A673 (cell line): ENCODE results near the gene YTHDC2. TPM values are rescaled to one million over a fixed set of nuclear protein-coding genes. Genes with fewer than 3 reads are reported as not detected.

ENCODE experiments used
- BruUV-seq: library from RNA; stranded (reverse); fragments of 400-500 nt; replicated peaks from 2 replicates; lab custom pipeline; 2021; lab: Mats Ljungman, UMichigan
- CTCF ChIA-PET: fragments of 300-600 bp; sonication (Branson Sonifier 250); formaldehyde crosslinking; loops from one replicate; lab custom pipeline; 2022; ENCODE audit warnings: antibody characterized with exemption; lab: Charles Lee
- POLR2A ChIA-PET: fragments of 300-600 bp; sonication (Branson Sonifier 250); formaldehyde crosslinking; loops from one replicate; lab custom pipeline; 2022; ENCODE audit warnings: antibody characterized with exemption; ENCODE audit not compliant: low non-redundant PET; lab: Charles Lee
- DNase-seq: peaks from one replicate; pipeline ENCODE4 v3.0.0-alpha.2; 2015; ENCODE audit warnings: low spot score
- H3K27ac ChIP-seq: fragments of 200-600 bp; sonication (generic); 2 replicates; pipeline ENCODE4 v1.5.1; 2016; ENCODE audit warnings: mixed run types, low read depth, mild to moderate bottlenecking, mixed read lengths, antibody characterized with exemption, low read length; ENCODE audit not compliant: poor library complexity, severe bottlenecking
- H3K27me3 ChIP-seq: fragments of 200-600 bp; sonication (generic); replicated peaks from 2 replicates; pipeline ENCODE4 v1.6.1; 2017; ENCODE audit warnings: mixed run types, low read depth, mild to moderate bottlenecking, mixed read lengths, antibody characterized with exemption, low read length; ENCODE audit not compliant: insufficient read depth, poor library complexity
- H3K36me3 ChIP-seq: fragments of 200-600 bp; sonication (generic); 2 replicates; pipeline ENCODE4 v1.6.1; 2016; ENCODE audit warnings: mixed run types, mild to moderate bottlenecking, mixed read lengths, antibody characterized with exemption, low read length; ENCODE audit not compliant: insufficient read depth, poor library complexity, severe bottlenecking
- H3K4me1 ChIP-seq: fragments of 200-600 bp; sonication (generic); 2 replicates; pipeline ENCODE4 v1.6.1; 2017; ENCODE audit warnings: mixed run types, mild to moderate bottlenecking, mixed read lengths, antibody characterized with exemption, low read length; ENCODE audit not compliant: insufficient read depth, poor library complexity, severe bottlenecking
- H3K4me3 ChIP-seq: fragments of 200-600 bp; sonication (generic); 2 replicates; pipeline ENCODE4 v1.5.1; 2016; ENCODE audit warnings: low read depth, mixed run types, mild to moderate bottlenecking, mixed read lengths, low read length; ENCODE audit not compliant: poor library complexity, severe bottlenecking
- H3K9me3 ChIP-seq: fragments of 200-600 bp; sonication (generic); 2 replicates; pipeline ENCODE4 v1.6.1; 2016; ENCODE audit warnings: mixed run types, low read depth, mild to moderate bottlenecking, mixed read lengths, antibody characterized with exemption, low read length; ENCODE audit not compliant: poor library complexity, severe bottlenecking
- CTCF ChIP-seq: fragments of 300-800, 200-600 bp; sonication (generic); conservative IDR thresholded peaks from 2 replicates; pipeline ENCODE4 v1.5.1; 2017; ENCODE audit warnings: low read depth, mild to moderate bottlenecking, antibody characterized with exemption, low read length, moderate library complexity, mixed read lengths
- EZH2 ChIP-seq: fragments of 200-600 bp; sonication (generic); IDR thresholded peaks from 2 replicates; pipeline ENCODE4 v1.6.1; 2017; ENCODE audit warnings: borderline replicate concordance, low read depth, mild to moderate bottlenecking, mixed read lengths, antibody characterized with exemption, low read length; ENCODE audit not compliant: poor library complexity, severe bottlenecking
- intact Hi-C: fragments of 100-400 bp; cut with micrococcal nuclease; formaldehyde crosslinking; loops from one replicate; pipeline ENCODE4 v1.10.0; 2022; ENCODE audit not compliant: unreplicated experiment
- total RNA-seq: library from RNA; stranded (reverse); gene quantifications from 2 replicates; pipeline ENCODE4 v1.2.3, GENCODE V29; 2021

YTHDC2 gene
- total RNA-seq, 1 experiment from 2014 or later, result 24.3 TPM

GRCh38 chr5:113519412-113519811, 5.9 kb downstream of the YTHDC2 start:
- H3K27me3 ChIP-seq, result no peaks in the 10 kb centered on the region
- BruUV-seq, result no TSS peak

GRCh38 chr5:113520429-113520828, 6.9 kb downstream of the YTHDC2 start:
- no peaks in the 10 kb centered on the region for H3K9me3 ChIP-seq
- intact Hi-C loops, result no loop called here
- no TSS peak for BruUV-seq
- peaks cover 26% of the 10 kb centered on the region for H3K4me1 ChIP-seq
- ChIA-PET CTCF (no interaction called here), POLR2A (no interaction called here)
- H3K4me3 ChIP-seq, result no peak overlapping the region
- H3K27ac ChIP-seq, result no peak overlapping the region
- DNase-seq, result no peak
- peaks cover 18% of the 10 kb centered on the region for H3K36me3 ChIP-seq
- H3K27me3 ChIP-seq, result no peaks in the 10 kb centered on the region
- TF ChIP-seq CTCF (no peak), EZH2 (no peak)

More at GRCh38 chr5:113519412-113519811, 5.9 kb downstream of the YTHDC2 start:
- intact Hi-C loops, result no loop called here
- no peak overlapping the region for H3K4me3 ChIP-seq
- H3K36me3 ChIP-seq, result peaks cover 18% of the 10 kb centered on the region
- no peak overlapping the region for H3K27ac ChIP-seq
- ChIA-PET CTCF (no interaction called here), POLR2A (no interaction called here)
- H3K9me3 ChIP-seq, result no peaks in the 10 kb centered on the region
- no peak for DNase-seq
- TF ChIP-seq CTCF (no peak), EZH2 (no peak)
- H3K4me1 ChIP-seq, result peaks cover 26% of the 10 kb centered on the region

- ChIA-PET POLR2A (no interaction called here), CTCF (interaction anchor here (0.7 kb wide), 1 partner anchor 929 kb away, joined by 4 read pairs; no protein-coding TSS in a partner anchor)
- intact Hi-C loops, result no loop called here
- BruUV-seq, result no TSS peak
- TF ChIP-seq CTCF (no peak), EZH2 (no peak)
- H3K27ac ChIP-seq, result no peak overlapping the region
- no peak for DNase-seq
- H3K9me3 ChIP-seq, result no peaks in the 10 kb centered on the region
- H3K36me3 ChIP-seq, result peaks cover 17% of the 10 kb centered on the region
- H3K4me3 ChIP-seq, result no peak overlapping the region
- no peaks in the 10 kb centered on the region for H3K27me3 ChIP-seq
- peaks cover 26% of the 10 kb centered on the region for H3K4me1 ChIP-seq
Measured at GRCh38 chr5:113520899-113521298, 7.4 kb downstream of the YTHDC2 start.
